ENCODE measurements around the gene PIAS1.

The PIAS1 gene

GRCh38 chr15:68073576-68074288 lies 19.6 kb downstream of the PIAS1 start:
- no peak for DNase-seq

- DNase-seq: no peak
Measured at GRCh38 chr15:68075764-68076385, 21.8 kb downstream of the PIAS1 start.

GRCh38 chr15:68078365-68078764 lies 24.2 kb downstream of the PIAS1 start:
- no peak for DNase-seq

GRCh38 chr15:68080334-68080733 lies 26.2 kb downstream of the PIAS1 start:
- DNase-seq: no peak

- no peak for DNase-seq
Measured at GRCh38 chr15:68080783-68081182, 26.7 kb downstream of the PIAS1 start.

- no peak for DNase-seq
Measured at GRCh38 chr15:68081869-68082505, 27.9 kb downstream of the PIAS1 start.

- DNase-seq: no peak
Measured at GRCh38 chr15:68082735-68083134, 28.6 kb downstream of the PIAS1 start.

- no peak for DNase-seq
Measured at GRCh38 chr15:68083463-68083862, 29.3 kb downstream of the PIAS1 start.

GRCh38 chr15:68085052-68085451 lies 30.9 kb downstream of the PIAS1 start:
- no peak for DNase-seq

GRCh38 chr15:68091743-68092142 lies 37.6 kb downstream of the PIAS1 start:
- no peak for DNase-seq

- DNase-seq: no peak
Measured at GRCh38 chr15:68096099-68096498, 42.0 kb downstream of the PIAS1 start.

GRCh38 chr15:68097029-68097428 lies 42.9 kb downstream of the PIAS1 start:
- DNase-seq: no peak

GRCh38 chr15:68098465-68098864 lies 44.4 kb downstream of the PIAS1 start:
- DNase-seq: no peak

- DNase-seq: no peak
Measured at GRCh38 chr15:68100194-68100593, 46.1 kb downstream of the PIAS1 start.

GRCh38 chr15:68103603-68104002 lies 49.5 kb downstream of the PIAS1 start:
- DNase-seq: no peak

GRCh38 chr15:68106656-68107055 lies 52.5 kb downstream of the PIAS1 start:
- DNase-seq: no peak

- no peak for DNase-seq
Measured at GRCh38 chr15:68107142-68107541, 53.0 kb downstream of the PIAS1 start.

- DNase-seq: no peak
Measured at GRCh38 chr15:68112706-68113105, 58.6 kb downstream of the PIAS1 start.

GRCh38 chr15:68113273-68113672 lies 59.2 kb downstream of the PIAS1 start:
- no peak for DNase-seq

- DNase-seq: no peak
Measured at GRCh38 chr15:68113751-68114150, 59.6 kb downstream of the PIAS1 start.

GRCh38 chr15:68114356-68114755 lies 60.2 kb downstream of the PIAS1 start:
- no peak for DNase-seq

- DNase-seq: no peak
Measured at GRCh38 chr15:68114840-68115239, 60.7 kb downstream of the PIAS1 start.

GRCh38 chr15:68124700-68125099 lies 70.6 kb downstream of the PIAS1 start:
- DNase-seq: no peak

GRCh38 chr15:68126396-68126795 lies 72.3 kb downstream of the PIAS1 start:
- no peak for DNase-seq
